Amygdala (tissue), 56 donors: Measurements from ENCODE around the gene BAG5.
A peak's percentile ranks its signal among the peaks of the same experiment; 100 is the strongest.

Experiments
- DNase-seq, 56 donors: peaks; one replicate each; lab custom pipeline; 2025; lab: John Stamatoyannopoulos, UW

Gene BAG5

DNA sequence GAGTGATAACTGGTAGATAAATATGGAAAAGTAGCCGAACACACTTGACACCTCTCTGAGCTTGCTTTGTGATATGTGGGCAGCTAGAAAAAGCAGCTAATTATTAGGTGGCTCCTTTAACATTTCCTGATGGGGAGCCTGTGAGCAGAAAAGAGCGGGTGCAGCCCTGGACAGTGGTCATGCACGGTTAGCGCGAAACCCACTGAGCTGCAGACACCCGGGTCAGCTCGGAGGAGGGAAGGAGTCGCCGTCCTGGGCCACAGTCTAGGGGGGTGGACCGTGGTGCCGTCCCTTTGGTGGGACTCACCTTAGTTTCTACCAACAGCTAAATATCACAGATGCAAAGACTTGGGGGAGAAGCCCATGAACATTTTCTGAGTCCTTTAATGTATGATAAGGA lies 7.0 kb upstream of the BAG5 start:
- DNase-seq: no peak

DNA sequence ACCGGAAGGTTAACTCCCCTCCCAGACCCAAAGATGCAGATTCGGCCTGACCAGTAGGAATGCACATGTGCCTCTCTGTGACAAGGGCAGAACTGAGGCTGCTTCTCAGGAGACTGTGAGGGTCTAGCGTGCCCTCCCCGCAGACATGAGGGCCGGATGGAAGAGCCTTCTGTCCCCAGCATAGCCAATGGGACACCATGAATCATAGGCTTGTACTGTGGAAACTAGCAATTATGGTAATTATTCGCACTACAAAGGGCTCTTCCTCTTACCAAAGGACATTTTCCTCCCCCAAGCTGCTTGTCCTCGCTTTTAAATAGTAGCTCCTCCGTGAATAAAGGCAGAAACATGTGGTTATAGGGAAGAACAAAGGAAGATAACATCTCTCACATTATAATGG lies 6.5 kb upstream of the BAG5 start:
- DNase-seq: no peak

DNA sequence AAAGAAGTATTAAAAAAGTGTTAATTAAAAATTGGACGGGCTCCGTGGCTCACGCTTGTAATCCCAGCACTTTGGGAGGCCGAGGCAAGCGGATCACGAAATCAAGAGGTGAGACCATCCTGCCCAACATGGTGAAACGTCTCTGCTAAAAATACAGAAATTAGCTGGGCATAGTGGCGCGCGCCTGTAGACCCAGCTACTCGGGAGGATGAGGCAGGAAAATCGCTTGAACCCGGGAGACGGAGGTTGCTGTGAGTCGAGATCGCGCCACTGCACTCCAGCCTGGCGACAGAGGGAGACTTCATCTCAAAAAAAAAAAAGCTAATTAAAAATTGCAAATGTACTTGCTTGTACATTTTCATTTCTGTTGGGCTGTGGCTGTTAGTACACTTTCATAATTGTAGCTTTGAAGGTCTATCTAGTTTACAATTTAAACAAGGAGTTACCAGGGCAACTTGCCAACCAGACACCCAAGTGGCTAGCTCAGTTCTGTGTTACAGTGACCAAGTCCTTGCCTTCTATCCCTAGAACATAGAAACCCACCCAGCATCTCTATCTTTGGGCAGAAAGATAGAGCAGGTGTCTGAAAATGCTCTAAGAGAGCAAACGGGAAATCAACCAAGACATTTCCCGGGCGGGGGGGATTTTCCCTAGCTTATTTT lies 1.5 kb upstream of the BAG5 start:
- DNase-seq: no peak

DNA sequence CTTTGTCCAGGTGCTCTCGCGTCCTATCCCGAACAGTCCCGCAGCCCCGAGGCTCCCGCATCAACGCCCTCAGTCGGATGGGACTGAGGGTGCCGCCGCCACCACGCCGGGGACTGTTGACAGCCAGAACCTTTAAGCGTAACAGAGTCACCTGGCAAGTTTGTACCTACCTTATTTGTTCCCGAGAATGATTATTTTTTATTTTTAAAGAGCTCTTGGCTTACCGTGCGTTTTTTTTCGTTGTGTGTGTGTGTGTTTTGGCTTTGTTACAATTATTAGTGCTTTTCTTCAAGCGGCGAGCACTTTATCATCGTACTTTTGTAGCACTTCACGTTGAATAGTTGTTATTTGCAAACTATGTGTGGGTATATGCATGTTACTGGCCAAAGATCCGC lies 766 bp upstream of the BAG5 start:
- DNase-seq: no peak

DNA sequence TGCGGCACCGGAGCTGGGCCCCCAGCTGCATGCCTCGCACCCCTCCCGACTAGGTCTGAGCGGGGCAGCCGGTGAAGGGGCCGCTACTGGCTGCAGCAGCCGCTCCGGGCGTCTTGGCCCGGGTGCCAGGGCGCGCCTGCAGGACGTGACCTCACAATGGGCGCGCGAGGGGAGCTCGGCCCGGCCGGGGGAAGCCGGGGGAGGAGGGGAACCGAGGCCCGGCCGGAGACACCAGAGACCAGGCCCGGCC lies 353 bp downstream of the BAG5 start:
- DNase-seq: no peak

DNA sequence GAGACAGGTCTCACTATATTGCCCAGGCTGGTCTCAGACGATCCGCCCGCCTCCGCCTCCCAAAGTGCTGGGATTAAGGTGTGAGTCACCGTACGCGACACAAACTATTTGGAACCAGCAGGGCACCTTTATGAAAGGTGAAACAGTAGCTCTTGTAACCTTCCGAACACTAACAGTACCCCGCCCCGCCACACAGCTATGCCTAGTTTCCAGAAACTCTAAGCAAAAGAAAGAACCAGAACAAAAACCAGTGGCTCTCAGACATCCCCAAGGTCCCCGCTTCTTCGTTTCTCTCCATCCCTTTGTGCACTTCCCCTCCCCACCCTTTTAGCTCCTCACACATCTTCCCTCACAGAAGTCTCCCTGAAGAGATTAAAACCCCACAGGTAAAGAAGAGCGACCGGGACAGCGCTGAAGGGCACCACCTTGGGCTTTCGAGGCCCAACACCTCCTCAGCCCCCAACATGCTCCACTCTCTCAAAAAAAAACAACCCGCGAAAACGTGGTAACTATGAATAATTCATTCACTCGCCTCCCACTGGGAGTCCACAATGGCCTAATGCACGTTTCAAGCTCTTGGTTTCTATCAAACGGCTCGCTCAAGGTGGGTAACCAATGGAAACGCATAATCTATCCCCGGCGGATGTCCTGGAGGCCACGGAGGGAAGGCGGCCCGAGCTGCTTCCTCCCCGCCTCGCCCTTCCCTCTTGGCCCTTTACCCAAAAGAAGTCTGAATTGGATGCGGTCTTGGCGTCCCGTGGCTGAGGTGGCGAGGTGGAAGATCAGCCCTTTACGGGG lies 877 bp downstream of the BAG5 start:
- no peak for DNase-seq

DNA sequence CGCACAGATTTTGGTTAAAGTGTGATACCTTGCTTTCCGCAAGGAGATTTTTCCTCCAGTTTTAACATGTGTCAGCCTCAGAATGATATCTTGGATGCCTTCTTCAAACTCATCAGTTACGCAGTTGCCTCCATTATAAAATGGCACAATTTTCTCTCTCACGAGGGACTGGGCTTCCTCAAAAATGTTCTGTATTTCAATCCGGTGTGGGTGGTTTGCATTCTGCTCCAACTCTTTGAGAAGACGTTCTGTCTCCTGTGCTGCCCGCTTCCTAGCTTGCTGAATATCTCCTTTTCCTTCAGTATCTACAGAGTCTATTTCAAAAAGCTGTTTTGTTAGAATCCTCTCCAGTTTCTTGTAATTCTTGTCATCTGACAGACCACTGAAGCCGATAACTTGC lies 1.8 kb downstream of the BAG5 start:
- DNase-seq: no peak

DNA sequence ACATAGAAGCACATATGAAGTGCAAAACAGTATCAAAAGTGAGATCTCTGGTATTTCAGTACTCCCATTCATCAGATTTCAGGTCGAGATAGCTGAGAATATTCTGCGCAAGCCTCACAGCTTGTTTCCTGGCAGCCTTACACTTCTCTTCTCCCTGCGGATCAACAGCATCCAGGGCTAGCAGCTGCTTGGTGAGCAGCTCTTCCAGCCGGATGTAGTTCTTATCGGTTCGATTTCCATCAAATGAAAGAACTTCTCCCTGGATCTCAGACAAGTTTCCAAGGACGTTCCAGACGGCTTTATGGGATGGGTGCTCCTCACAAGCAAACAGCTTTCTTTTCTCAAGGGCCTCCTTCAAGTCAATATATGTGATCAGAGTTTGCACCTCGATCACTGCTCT lies 2.7 kb downstream of the BAG5 start:
- no peak for DNase-seq

DNA sequence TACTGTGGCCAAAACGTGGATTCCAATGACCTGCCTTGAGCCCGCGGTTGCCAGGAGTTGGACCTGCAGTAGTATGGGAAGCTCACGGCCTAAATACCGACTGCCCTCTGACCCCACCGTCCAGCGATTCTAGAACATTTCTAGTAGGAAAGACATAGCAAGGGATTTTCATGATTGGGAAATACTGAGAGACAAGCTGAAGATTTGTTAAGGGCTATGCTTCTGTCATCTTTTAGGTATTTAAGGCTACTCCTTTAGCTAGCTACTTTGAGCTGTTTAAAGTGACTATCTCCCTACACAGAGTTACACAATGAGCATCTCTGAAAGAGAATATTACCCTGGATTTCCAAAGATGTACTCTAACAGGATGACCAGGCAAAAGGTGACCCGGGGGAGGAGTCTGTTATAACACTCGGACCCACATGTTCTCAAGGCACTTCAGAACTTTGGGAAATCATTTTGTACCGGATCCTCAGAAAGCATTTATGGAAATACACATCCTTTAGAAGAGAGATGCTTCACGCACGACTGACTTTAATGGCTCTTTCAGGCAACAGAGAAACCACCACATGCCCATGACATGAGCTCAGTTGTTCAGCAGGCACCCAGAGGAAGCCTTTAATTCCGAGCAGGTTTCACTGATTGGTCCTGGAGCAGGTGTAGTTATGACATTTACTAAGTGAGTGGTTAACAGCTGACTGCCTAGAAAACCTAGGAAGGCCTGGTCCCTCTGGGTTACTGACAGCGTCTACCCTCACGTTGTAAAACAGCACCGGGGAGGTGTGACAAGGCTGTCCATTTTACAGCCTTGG lies 4.2 kb downstream of the BAG5 start:
- no peak for DNase-seq

DNA sequence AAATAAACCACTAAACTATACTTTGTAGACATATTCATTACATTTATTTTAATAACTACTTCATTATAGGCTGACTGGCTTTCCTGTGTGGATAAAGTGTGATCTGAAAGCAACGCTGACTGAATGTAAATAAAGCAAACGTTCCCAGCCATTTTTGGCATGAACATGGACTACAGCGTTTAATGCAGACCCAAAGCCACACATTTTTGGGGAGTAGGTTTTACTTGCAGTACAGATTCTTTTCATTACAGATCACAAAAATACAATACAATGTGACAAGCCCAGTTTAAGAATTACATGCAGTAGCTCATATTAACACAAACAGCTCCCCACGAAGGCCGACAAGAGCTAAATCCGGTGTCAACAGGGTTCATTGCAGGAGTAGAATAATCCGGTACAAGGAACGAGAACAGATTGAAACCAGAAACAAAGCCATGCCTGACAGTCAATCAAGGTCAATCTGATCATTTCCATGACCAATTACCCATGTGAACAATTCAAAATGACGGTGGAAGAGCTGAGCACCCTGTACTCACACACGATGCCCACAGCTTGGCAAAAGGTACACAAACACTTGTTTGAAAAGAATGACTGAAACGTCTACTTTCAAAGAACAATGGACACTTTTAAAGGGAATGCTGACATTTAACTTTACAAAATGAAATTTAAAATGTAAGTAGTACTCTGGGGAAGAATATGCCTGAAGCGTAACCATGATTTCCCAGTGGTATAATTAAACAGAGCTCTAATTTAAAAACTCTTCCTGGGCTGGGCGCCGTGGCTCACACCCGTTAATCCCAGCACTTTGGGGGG lies 5.3 kb downstream of the BAG5 start:
- no peak for DNase-seq

DNA sequence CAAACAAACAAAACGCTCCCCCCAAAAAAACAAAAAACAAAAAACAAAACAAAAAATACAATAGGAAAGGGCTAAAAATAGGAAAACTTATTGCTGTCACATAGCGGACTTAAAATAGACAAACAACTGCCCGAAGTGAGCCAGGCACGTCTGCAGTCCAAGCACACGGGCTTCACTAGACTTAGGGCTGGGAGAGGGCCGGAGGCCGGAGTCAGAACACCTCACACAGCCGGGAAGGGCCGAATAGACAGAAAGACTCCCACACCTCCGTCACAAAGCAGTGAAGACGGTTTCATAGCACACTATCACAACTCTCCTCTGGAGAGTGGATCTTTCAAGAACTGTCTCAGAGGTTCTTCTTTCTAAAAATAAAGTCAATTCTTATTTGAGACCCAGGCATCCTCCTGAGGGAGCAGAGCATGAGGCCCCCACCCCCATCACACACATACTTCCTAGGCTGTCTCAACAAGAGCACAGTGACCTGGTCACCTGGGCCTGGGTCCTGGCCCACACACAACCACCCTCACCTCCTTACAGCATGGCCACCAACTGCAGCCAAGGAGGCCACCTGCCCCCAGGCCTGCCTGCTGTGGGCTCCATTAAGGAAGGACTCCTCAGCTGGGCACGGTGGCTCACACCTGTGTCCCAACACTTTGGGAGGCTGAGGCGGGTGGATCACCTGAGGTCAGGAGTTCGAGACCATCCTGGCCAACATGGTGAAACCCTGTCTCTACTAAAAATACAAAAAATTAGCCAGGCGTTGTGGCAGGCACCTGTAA lies 6.7 kb downstream of the BAG5 start:
- DNase-seq: no peak

DNA sequence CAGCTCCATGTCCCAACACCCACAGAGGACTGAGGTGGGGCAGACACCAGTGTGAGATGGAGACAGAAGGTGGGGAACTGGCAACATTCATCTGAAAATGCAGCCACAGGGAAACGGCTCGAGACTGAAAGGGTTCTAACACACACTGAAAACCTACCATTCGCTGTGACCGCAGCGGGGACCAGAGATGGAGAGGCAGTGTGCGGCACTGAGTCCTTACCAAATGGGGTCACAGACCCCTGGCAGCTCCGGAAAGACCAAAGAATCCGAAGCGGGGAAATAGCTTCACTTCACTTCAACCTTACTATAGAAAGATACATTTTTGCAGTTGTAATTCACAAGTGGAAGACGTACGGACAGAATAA lies 9.6 kb downstream of the BAG5 start:
- DNase-seq: no peak

DNA sequence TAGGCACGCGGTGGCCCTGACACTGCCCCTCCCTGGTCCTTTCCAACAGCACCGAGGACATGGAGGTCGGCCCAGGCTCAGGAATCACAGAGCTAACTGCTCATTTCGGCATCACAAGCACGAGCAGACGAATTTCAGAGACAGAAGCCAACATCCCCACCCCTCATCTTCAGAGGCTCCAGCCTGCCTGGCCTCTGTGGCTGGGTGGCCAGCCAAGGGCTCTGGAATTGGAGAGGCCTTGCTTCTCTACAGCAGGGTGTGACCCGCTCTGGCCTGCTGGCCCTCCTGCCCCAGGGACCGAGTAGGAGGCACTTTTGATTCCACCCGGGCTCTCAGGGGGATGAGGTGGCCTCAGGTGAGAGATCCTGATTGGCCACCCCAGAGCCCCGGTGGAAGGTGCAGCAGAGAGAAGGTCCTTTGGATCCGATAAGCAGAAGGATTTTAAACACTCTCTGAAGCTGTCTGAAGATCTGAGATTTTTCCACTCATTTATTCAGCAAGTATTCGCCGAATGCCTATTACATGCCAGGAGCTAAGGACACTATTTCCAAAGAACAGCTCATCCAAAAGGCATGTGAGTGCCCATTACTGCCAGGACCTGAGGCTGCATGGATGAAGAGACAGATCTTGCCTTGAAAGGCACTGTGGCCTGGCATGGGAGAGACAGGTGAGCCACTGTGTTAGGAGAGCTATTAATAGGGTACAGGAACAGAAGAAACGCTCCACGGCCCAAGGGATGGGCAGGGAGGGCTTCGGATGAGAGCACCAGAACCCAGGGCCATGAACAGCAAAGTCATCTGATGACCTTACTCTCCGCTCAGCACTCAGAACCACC lies 10.2 kb downstream of the BAG5 start:
- no peak for DNase-seq

DNA sequence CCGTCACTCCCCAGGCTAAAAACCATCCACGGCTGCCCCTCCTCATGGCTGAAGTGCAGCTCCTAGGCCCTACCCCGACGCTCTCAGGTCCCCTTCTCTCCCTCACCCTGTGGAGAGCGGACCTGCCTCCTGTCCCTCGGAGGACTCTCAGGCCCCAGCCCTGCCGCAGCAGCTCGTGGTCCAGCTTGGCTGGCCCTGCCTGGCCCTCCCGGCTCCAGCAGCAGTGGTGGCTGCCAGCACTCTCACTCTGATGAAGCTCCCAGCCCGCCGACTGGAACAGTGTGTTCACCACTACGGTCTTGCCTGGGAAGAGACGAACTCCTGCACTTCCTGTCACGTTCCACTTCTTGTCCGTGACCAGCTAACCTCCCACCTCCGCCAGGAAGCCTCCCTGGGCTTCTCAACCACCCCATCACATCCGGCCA lies 11.1 kb downstream of the BAG5 start:
- peak in 12 of 56 donors; percentile 39 to 74 (median 55) for DNase-seq

DNA sequence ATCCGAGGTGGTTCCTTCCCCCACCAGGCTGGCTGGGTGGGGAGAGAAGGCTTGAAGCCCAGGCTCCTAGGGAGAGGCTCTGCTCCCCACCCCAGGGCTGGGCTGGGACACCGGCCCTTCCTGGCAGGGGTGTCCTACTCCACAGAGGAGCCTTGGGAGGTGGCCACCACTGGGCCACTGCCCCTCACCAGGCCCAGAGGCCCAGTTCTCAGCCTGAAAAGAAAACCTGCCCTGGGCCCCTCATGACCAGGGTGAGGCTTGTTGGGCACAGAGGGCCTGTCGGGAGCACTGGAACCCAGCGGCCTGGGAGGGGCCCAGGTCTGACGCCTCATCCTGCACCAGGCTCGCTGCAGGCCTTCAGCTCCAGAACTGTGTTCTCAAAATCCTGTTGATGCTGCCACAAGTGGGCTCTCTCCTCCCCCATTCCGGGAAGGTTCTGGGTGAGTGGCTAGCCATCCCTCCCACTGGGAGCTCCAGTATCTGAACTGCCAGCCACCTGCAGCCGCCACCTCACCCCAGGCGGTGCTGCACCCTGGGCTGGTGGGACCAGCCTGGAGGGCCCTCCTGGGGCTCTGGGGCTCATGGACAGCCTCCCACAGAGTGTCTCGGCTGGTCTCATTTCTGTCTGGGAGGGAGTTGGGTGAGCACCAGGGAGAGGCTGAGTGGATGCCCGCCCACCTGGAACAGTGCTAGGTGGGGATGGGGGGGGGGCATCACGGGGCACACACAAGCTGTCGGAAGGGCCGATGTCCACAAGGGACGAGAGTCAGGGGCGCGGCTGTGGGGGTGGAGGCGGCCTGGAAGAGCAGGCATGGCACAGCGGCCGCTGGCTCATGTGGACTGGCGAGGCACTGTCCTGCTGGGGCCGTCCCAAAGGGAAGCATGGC lies 11.8 kb downstream of the BAG5 start:
- no peak for DNase-seq

DNA sequence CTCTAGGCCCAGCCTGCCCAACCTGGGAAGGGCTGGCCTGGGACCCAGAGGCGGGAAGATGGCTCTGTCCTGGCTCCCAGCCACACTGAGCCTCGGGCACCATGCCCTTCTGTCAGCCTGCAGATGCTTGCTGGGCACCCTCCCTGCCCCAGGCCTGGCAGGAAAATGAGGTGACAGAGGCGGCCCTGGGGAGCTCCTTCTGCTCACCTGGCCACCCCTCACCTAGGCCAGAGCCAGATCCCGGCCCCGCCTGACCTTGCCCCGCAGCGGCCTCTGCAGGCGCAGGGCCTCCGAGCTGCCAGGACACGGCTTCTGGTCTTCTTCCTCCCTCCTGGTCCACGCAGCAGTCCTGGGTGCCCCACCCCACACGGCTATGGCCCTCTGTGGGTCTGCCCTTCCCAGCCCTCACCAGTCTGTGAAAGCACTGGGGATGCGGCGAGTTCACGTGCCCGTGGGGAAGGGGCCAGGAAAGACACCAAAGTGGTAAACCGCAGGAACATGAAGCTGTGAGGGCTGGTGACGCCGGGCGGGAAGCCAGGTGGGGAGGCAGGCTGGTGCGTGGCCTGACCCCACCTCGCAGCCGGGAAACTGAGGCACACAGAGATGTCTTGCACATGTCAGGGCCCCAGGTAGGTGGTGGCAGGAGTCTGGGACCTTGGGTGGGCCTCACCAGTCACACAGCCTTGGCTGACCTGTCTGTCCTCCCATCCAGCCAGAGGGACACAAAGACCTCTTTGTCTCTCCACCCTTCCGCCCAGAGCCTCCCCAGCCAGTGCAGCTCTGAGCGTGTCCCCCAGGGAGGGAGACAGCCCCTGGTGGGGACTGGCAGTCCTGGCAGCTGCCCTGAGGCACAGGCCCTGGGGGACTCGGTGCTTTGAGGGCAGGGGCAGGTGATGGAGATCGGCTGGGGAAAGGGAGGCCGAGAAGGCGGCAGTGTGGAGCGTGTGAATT lies 12.8 kb downstream of the BAG5 start:
- peak in 50 of 56 donors; percentile 37 to 89 (median 72) for DNase-seq
